ENCODE data around the gene SPTBN5. TPM values are rescaled to one million over a fixed set of nuclear protein-coding genes. Genes with fewer than 3 reads are reported as not detected.

SPTBN5 gene
- total RNA-seq, 1 donor from 2014 or later, result 0.65 TPM

DNA sequence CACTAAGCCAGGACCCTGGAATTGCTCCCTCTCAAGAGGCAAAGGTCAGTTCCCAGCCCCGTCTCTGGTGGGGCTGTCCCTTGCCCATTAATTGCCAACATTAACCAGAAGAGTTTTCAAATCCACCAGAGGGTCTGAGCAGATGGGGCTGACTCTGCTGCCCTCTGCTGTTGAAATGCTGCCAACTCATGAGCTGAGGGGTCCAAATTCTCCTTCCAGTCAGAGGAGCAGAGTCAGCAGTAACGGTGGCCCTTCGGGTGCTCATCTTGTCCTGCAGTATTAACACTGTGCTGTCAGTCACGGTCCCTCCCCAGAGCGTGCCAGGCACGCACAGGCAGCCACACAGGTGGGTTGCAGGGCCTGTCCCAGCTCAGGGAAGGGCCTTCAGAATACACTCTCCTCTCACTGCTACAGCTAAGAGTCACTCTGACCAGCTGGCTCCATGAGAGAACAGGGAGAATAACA lies 10.7 kb upstream of the SPTBN5 start:
- peak overlapping the region; percentile 53 for H3K27ac Mint-ChIP-seq
- no peaks in the 10 kb centered on the region for H3K9me3 Mint-ChIP-seq
- peak; percentile 91 for DNase-seq
- no peaks in the 10 kb centered on the region for H3K27me3 Mint-ChIP-seq
- peaks cover 10% of the 10 kb centered on the region for H3K4me1 Mint-ChIP-seq
- H3K36me3 Mint-ChIP-seq (ENCODE audit: low read depth), result peaks cover 54% of the 10 kb centered on the region
- intact Hi-C loops (cut with micrococcal nuclease), result loop anchor here (1.0 to 10.0 kb wide), 3 partner anchors 74 to 210 kb away; partner anchors contain the start of gene MAPKBP1
- H3K4me3 Mint-ChIP-seq, result no peak overlapping the region

- no peak for DNase-seq
- intact Hi-C loops (cut with micrococcal nuclease), result loop anchor here (1.0 to 10.0 kb wide), 3 partner anchors 73 to 209 kb away; partner anchors contain the start of gene MAPKBP1
- Mint-ChIP-seq H3K27ac (no peak overlapping the region), H3K9me3 (no peaks in the 10 kb centered on the region), H3K27me3 (no peaks in the 10 kb centered on the region), H3K4me3 (no peak overlapping the region), H3K36me3 (ENCODE audit: low read depth) (peaks cover 50% of the 10 kb centered on the region), H3K4me1 (peaks cover 9% of the 10 kb centered on the region)
Observed at GRCh38 chr15:41903782-41904181, 9.9 kb upstream of the SPTBN5 start.

- Mint-ChIP-seq H3K36me3 (ENCODE audit: low read depth) (peaks cover 31% of the 10 kb centered on the region), H3K4me1 (peaks cover 9% of the 10 kb centered on the region), H3K27ac (no peak overlapping the region), H3K9me3 (no peaks in the 10 kb centered on the region), H3K27me3 (no peaks in the 10 kb centered on the region), H3K4me3 (no peak overlapping the region)
- DNase-seq, result no peak
- intact Hi-C loops (cut with micrococcal nuclease), result loop anchor here (10.0 kb wide), 1 partner anchor 207 kb away; no protein-coding TSS in a partner anchor
Observed at GRCh38 chr15:41901431-41901830, 7.6 kb upstream of the SPTBN5 start.

DNA sequence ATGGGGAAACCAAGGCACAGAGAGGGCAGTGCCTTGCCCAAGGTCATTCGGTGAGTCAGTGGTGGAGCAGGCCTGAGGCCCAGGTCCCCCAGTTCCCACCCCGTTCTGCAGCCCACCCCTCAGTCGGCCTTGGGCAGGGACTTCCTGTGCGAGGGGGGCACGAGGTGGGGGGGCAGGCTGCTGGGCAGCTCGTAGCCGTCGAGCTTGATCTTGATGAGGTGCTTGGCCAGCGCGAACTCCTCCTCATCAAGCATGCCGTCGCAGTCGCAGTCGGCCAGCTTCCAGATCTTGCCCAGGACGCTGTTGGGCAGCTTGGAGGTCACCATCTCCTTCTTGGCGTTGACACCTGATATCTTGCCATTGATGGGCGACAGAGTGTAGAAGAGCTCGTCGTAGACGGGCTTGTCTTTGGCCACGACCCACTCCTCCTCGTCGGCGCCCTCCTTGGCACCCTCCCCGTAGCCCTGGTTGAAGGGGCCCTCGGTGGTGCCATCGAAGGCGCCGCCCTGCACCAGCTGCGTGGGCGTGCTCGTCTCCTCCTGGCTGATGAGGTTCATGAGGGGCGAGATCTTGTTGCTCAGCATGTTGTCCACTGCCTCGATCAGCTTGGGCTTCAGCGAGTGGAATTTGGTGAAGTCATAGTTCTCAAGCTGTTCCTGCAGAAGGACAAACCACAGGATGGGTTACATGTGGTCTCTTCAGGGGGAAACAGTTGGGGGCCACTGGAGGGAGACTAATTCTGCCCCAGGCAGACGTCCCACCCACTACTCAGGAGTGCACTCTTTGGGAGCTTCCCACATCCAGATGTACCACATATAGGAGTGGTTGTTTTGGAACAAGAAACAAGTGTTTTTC lies 6.9 kb upstream of the SPTBN5 start:
- no peak overlapping the region for H3K27ac Mint-ChIP-seq
- H3K4me3 Mint-ChIP-seq, result no peak overlapping the region
- H3K36me3 Mint-ChIP-seq (ENCODE audit: low read depth), result peaks cover 27% of the 10 kb centered on the region
- H3K4me1 Mint-ChIP-seq, result peaks cover 9% of the 10 kb centered on the region
- intact Hi-C loops (cut with micrococcal nuclease), result loop anchor here (10.0 kb wide), 1 partner anchor 206 kb away; no protein-coding TSS in a partner anchor
- no peak for DNase-seq
- no peaks in the 10 kb centered on the region for H3K27me3 Mint-ChIP-seq
- H3K9me3 Mint-ChIP-seq, result no peaks in the 10 kb centered on the region

DNA sequence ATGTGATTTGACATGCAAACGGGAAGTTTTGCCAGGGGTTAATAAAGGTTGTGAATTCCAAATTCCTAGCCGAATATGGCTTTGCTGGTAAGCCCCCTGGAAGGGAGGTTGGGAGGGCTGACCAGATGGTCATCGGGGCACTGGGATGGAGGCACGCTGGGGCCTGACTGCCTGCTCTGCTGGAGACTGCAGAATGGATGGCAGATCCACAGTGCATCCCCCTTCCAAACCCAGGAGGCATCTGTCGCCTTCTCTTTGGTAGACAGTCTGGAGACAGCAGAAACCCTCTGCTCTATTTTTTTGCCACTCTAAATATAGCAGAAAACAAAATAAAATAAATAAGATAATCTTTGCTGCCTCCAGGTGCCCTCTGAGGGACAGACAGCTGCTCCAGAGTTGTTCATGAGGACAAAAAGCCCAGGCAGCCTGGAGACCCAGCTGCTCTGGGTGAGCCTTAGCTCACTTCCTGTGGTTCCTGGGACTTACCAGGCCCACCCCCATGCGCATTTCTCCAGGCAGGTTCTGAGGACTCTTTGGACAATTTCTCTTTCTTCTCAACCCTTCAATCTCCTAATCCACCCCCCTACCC lies 6.1 kb upstream of the SPTBN5 start:
- H3K36me3 Mint-ChIP-seq (ENCODE audit: low read depth), result peaks cover 24% of the 10 kb centered on the region
- intact Hi-C loops (cut with micrococcal nuclease), result loop anchor here (10.0 kb wide), 1 partner anchor 205 kb away; no protein-coding TSS in a partner anchor
- no peak overlapping the region for H3K27ac Mint-ChIP-seq
- H3K27me3 Mint-ChIP-seq, result no peaks in the 10 kb centered on the region
- DNase-seq, result no peak
- H3K9me3 Mint-ChIP-seq, result no peaks in the 10 kb centered on the region
- peaks cover 16% of the 10 kb centered on the region for H3K4me1 Mint-ChIP-seq
- no peak overlapping the region for H3K4me3 Mint-ChIP-seq

DNA sequence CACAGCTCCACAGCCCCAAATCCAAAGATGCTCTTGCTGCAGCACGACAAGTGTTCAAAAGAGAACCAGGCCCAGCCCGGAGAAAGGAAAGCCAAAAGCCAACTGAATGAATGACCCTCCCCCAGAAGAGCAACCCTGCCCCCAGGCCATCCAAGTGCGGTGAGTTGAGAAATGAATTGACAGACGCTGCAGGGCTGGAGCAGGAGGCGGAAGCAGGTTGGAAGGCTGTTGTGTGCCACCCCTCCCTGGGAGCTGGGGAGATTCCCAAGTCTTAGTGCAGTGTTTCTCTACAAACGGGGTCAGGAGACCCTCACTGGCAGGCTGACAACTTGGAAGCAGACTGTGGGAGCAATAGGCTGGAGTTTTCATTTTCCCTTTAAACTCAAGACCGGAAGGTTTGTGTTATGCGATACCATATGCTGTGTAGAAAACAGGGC lies 3.5 kb upstream of the SPTBN5 start:
- intact Hi-C loops (cut with micrococcal nuclease), result no loop called here
- Mint-ChIP-seq H3K27ac (no peak overlapping the region), H3K27me3 (no peaks in the 10 kb centered on the region), H3K36me3 (ENCODE audit: low read depth) (peaks cover 19% of the 10 kb centered on the region), H3K4me3 (no peak overlapping the region), H3K9me3 (no peaks in the 10 kb centered on the region), H3K4me1 (peaks cover 13% of the 10 kb centered on the region)
- DNase-seq, result no peak

DNA sequence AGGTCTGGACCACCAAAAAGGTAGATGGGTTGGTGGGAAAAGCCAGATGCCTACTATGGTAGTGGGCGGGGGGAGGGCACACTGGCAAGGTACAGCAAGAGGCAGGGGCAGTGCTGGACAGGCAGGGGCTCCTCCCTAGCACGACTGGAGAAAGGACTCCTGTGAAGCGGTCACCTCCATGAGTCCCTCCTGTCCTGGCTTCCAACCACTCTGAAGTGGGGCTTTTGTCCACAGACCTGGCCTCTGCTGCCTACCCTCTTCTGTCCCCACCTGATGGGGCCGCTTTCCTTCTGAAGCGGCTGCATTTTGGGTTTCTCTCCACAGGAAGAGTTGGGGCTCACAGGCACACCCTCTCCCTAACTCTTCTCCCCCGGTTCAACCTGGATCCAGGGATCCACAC lies 2.7 kb upstream of the SPTBN5 start:
- peak overlapping the region; percentile 8 for H3K27ac Mint-ChIP-seq
- H3K36me3 Mint-ChIP-seq (ENCODE audit: low read depth), result peaks cover 16% of the 10 kb centered on the region
- H3K9me3 Mint-ChIP-seq, result no peaks in the 10 kb centered on the region
- intact Hi-C loops (cut with micrococcal nuclease), result no loop called here
- H3K4me1 Mint-ChIP-seq, result peaks cover 13% of the 10 kb centered on the region
- H3K4me3 Mint-ChIP-seq, result no peak overlapping the region
- DNase-seq, result no peak
- H3K27me3 Mint-ChIP-seq, result no peaks in the 10 kb centered on the region

GRCh38 chr15:41895957-41896356 lies 2.1 kb upstream of the SPTBN5 start:
- Mint-ChIP-seq H3K4me3 (no peak overlapping the region), H3K27ac (peak overlapping the region; percentile 59), H3K27me3 (no peaks in the 10 kb centered on the region), H3K4me1 (peaks cover 13% of the 10 kb centered on the region), H3K36me3 (ENCODE audit: low read depth) (peaks cover 10% of the 10 kb centered on the region), H3K9me3 (no peaks in the 10 kb centered on the region)
- DNase-seq, result no peak
- intact Hi-C loops (cut with micrococcal nuclease), result no loop called here

- intact Hi-C loops (cut with micrococcal nuclease), result no loop called here
- H3K9me3 Mint-ChIP-seq, result no peaks in the 10 kb centered on the region
- peaks cover 6% of the 10 kb centered on the region for H3K36me3 Mint-ChIP-seq (ENCODE audit: low read depth)
- H3K4me1 Mint-ChIP-seq, result peaks cover 13% of the 10 kb centered on the region
- no peak for DNase-seq
- peak overlapping the region; percentile 79 for H3K27ac Mint-ChIP-seq
- peak overlapping the region; percentile 20 for H3K4me3 Mint-ChIP-seq
- no peaks in the 10 kb centered on the region for H3K27me3 Mint-ChIP-seq
Observed at GRCh38 chr15:41895491-41895890, 1.6 kb upstream of the SPTBN5 start.

DNA sequence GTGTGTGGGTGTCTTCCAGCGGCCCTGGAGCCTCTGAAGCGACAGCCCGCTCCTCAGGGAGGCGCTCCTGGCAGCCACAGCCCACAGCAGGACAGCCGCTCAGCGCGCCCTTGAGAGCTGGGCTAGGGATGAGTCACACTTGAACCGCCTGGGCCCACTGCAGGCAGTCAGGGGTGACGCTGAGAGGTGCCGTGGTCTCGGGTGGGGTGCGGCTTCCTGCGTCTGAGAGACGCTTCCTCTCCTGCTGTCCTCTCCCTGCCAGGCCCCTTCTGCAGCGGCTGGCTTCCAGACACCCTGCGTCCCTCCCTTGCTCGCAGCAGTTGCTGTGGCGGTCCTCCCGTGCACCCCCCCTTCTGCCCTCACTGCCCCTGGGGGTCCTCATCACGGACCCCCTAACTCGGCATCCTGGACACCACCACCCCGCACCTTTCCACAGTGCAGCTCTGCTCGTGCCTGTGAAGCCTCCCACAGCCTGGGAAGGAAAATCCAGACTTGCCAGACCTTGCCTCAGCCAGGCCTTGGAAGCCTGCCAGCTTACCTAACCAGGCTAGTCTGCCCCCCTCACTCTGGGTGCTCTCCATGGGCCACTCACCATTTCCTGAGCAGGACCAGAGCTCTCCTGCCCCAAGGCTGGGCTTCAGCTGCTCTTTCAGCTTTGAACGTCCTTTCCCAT lies 1.1 kb upstream of the SPTBN5 start:
- intact Hi-C loops (cut with micrococcal nuclease), result no loop called here
- H3K4me1 Mint-ChIP-seq, result peaks cover 10% of the 10 kb centered on the region
- H3K27ac Mint-ChIP-seq, result peak overlapping the region; percentile 79
- peaks cover 6% of the 10 kb centered on the region for H3K36me3 Mint-ChIP-seq (ENCODE audit: low read depth)
- DNase-seq, result peak; percentile 94
- H3K9me3 Mint-ChIP-seq, result no peaks in the 10 kb centered on the region
- peak overlapping the region; percentile 20 for H3K4me3 Mint-ChIP-seq
- no peaks in the 10 kb centered on the region for H3K27me3 Mint-ChIP-seq

GRCh38 chr15:41894251-41894790 lies 468 bp upstream of the SPTBN5 start:
- Mint-ChIP-seq H3K9me3 (no peaks in the 10 kb centered on the region), H3K27me3 (no peaks in the 10 kb centered on the region), H3K4me1 (peaks cover 10% of the 10 kb centered on the region), H3K27ac (peak overlapping the region; percentile 79), H3K36me3 (ENCODE audit: low read depth) (peaks cover 6% of the 10 kb centered on the region), H3K4me3 (peak overlapping the region; percentile 17)
- intact Hi-C loops (cut with micrococcal nuclease), result no loop called here
- DNase-seq, result no peak

DNA sequence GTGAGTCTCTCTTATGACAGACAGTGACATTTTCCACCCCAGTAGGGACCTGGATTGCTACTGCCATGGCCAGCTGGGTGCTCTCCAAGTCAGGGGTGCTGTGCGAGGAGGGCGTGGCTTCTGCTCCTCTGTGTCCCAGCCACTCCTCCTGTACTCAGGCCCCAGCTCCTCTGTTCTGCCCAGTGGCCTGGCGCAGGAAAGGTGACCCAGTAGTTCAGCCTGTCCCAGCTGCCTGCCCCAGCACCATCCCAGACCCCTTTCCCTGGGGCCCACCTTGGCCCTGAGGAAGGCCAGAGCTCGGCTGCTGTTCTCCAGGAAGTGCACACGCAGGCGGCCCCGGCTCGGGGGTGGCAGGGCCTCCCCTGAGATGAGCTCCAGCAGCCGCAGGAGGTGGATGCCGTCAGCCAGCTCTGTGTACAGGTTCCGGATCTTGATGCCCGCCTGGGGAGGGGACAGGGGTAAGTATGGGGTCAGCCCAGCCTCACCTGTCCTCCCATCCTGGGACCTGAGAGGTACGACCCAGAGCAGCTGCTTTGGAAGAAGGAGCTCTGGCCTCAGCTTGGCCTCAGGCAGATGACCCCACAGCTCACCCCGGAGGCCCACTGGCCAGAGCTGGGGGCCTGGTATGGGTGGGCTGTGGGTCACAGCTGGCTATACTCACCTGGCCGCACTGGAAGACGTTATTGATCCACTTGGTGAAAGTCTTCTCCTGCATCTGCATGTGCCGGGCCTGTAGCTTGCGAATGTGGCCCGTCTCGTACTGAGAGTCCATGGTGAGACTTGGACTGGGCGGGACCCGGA lies 1.0 kb downstream of the SPTBN5 start:
- Mint-ChIP-seq H3K9me3 (no peaks in the 10 kb centered on the region), H3K4me1 (peaks cover 18% of the 10 kb centered on the region), H3K27me3 (no peaks in the 10 kb centered on the region), H3K27ac (peak overlapping the region; percentile 60), H3K36me3 (ENCODE audit: low read depth) (peaks cover 2% of the 10 kb centered on the region), H3K4me3 (no peak overlapping the region)
- intact Hi-C loops (cut with micrococcal nuclease), result no loop called here
- peak; percentile 63 for DNase-seq

GRCh38 chr15:41891946-41892345 lies 1.9 kb downstream of the SPTBN5 start:
- DNase-seq, result no peak
- H3K4me1 Mint-ChIP-seq, result peaks cover 18% of the 10 kb centered on the region
- no peak overlapping the region for H3K27ac Mint-ChIP-seq
- intact Hi-C loops (cut with micrococcal nuclease), result no loop called here
- no peak overlapping the region for H3K4me3 Mint-ChIP-seq
- no peaks in the 10 kb centered on the region for H3K9me3 Mint-ChIP-seq
- H3K27me3 Mint-ChIP-seq, result no peaks in the 10 kb centered on the region
- no peaks in the 10 kb centered on the region for H3K36me3 Mint-ChIP-seq (ENCODE audit: low read depth)
